GM21825 (cell line): ENCODE measurements around the gene CCDC6.
A peak's percentile ranks its signal among the peaks of the same experiment; 100 is the strongest.
"Not testable (repeated sequence)": the region's sequence is repeated elsewhere in the genome, so short reads cannot be mapped to it uniquely, and the experiment has no call there.

ENCODE experiments used
- ATAC-seq: cut with Tn5 transposase; IDR thresholded peaks from one replicate; pipeline ENCODE4 v1.9.1; 2021; ENCODE audit warnings: mild to moderate bottlenecking, moderate library complexity; ENCODE audit not compliant: unreplicated experiment

The CCDC6 gene

DNA sequence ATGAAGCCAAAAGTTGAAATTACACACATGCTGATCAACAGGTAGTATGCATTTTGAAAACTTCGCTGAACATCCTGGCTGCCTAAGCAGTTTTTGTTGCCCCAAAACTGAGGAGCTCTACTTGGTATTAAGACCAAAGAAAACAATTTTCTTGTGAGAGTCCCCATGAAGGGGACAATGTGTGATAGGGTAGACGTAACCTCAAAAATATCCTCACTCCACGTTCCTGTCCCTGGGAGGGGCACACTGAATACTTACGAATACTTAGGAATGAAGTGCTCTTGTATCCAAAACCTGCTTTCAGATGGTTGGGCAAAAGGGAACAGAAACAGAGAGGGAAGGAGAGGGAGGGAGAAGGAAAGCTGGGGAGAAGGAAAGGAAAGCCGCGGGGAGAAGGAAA lies 24.7 kb downstream of the CCDC6 start:
- no peak for ATAC-seq

DNA sequence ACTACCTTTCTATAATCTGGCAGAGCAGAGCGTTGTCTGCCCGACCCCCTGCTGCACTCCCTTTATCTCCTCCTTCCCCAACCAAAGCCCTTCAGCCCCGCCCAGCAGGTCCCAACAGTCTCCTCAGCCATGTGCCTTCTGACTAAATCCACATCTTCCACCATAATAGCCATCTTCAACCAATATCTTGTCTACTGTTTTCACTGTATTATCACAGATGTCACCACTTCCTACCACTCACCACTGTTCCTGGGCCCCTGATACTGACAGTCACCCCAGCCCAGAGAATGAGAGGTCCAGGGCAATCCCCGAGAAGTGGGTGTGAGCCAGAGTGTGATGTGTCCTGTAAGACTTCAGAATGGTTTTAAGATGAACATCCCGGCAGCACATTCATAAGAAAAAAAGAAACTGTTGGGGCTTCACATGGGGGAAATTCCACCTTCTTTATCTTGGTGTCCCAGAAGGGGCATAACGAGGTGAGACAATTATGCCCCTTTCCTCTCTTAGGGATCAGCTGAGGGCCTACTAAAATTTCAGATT lies 25.3 kb downstream of the CCDC6 start:
- ATAC-seq, result peak; percentile 67

DNA sequence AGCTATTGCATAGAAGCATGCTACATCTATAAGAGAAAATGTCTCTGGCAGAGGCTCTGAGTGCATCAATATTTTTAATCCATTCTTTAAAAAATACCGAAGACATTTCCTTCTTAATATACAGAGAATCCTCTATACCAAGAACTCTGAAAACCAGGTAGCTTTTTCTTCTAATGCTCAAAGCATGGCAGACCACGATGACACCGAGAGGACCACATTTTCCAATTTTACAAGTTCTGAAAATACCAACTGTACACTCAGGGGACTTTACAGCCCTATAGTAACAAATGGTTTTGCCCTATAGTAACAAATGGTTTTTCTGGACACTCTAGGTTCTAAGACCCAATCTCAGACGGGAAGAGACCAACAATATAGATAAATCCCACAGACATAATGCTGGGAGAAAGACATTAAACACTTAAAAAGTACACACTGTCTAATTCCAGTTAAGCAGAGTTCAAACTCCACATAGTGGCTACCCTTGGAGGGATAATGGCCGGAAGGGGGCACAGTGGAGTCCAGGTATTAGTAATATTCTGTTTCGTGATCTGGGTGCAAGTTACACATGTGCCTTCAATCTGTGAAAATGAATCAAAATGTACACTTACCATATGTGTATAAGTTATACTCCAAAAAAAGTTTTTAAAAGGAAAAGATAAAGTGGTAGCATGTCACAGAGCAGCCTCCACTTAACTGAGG lies 26.2 kb downstream of the CCDC6 start:
- ATAC-seq, result no peak

DNA sequence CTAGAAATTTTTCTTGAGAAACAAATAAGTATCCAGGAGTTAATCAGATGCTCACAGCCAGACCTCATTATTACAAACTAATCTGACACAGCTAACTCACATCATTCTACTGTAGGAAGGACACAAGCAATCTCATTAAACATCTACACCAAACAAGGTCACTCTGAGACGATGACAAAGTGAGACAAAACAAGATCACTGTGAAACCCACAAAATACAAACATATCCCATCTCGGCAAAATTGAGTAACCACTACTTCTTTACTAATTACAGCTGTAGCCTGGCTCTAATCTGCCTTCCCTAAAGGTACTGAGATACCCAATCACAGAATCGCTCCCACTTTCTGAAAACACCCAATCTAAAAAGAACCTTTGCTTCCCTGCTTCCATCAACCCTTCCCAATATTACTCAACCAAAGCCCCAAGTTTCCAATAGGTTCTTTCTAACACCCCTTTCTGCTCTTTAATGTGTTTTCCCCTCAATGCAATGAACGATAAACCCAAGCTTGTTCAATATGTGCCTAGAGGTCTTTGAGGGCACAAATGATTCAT lies 26.9 kb downstream of the CCDC6 start:
- ATAC-seq, result peak; percentile 33

DNA sequence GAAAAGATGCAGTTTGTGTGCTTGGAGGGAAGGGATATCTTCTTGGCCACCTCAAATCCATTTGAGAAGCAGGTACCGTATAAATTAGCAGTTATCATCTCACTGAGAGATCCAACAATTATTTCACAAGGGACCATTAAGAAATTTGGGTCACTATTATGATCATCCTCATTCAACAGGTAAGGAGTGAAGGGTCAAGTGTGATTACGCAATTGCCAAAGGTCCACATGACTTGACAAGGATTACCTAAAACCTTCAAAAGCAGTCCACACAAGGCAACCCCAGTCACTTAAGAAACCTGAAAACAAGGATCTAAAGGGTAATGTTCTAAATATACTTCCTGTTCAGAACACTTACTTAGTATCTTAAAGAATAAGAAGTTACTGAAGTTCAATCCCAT lies 27.4 kb downstream of the CCDC6 start:
- no peak for ATAC-seq

DNA sequence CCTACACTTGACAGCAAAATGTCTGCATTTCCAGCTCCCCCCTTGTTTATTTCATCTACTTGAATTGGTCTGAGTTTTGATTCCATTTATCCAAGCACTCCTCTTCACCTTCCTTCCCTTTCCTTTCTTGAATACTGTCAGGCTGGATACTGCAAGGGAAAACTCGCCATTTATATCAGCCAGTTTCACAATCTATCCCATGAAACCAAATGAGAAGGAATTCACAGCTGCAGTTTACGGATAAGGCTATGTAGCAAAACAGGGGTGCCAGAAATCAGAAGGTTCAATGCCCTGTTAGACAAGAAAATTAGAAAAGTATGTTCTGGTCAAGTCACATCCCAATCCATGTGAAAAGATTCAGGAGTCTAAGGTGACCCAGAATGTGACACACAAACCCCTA lies 28.1 kb downstream of the CCDC6 start:
- no peak for ATAC-seq

DNA sequence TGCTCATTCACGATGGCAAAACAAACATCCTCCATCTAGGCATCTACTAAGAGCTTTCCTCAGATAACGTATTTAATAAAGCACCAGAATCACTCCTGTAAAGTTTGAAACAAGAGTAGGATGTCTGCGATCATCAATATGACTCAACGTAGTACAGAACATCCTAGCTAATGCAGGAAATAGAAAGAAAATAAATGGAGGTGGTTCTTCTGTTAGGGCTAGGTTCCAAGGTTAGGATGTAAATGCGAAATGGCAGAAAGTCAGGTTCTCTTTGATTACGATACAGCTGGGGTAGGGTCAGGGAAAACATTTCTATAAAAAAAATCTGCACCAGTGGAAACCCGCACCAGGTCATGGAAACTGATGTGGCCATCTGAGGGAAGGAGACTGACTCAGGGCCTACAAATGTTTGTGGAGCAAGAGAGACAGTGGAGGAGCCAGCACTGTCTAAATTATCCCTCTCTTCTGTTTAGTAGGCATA lies 29.1 kb downstream of the CCDC6 start:
- no peak for ATAC-seq

DNA sequence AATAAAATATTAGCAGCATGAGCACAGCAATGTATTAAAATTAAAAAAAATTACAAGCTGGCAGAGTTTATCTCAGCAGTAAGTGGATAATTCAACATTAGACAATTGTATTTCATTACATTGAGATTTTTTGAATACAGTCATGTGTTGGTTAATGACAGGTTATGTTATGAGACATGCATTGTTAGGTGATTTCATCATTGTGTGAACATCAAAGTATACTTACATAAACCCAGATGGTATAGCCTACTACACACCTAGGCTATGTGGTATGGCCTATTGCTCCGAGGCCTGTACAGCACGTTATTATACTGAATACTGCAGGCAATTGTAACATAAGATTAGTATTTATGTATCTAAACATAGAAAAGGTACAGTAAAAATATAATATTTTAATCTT lies 29.7 kb downstream of the CCDC6 start:
- ATAC-seq, result no peak

DNA sequence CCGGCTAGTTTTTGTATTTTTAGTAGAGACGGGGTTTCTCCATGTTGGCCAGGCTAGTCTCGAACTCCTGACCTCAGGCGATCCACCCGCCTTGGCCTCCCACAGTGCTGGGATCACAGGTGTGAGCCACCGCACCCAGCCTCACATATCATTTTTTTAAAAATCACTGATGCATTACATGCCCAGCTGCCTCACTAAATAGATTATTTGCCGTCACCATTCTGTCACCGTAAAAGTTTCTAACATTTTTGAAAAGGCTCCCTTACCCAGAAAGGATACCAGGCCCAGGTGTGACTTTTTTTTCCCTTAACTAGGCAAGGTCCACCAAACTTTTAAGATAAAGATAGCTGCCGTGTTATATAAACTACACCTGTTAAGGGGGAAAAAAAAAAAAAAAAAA lies 30.1 kb downstream of the CCDC6 start:
- not testable (repeated sequence) for ATAC-seq

DNA sequence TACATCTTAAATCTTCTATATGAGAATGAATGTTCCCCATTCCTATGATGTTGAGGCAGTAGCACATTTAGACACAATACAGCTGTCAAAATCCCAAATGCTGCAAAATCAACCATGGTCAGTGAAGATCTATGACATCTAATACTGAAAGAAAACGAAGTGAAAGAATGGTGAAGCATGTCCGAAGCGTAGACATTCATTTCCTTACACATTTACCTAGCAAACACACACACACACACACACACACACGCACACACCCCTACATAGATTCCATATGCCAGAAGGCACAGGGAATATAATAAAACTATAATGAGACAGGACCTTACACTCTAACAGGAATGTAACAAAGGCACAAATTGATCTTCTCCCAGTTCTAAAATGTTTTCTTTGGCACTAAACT lies 32.5 kb downstream of the CCDC6 start:
- ATAC-seq, result no peak

DNA sequence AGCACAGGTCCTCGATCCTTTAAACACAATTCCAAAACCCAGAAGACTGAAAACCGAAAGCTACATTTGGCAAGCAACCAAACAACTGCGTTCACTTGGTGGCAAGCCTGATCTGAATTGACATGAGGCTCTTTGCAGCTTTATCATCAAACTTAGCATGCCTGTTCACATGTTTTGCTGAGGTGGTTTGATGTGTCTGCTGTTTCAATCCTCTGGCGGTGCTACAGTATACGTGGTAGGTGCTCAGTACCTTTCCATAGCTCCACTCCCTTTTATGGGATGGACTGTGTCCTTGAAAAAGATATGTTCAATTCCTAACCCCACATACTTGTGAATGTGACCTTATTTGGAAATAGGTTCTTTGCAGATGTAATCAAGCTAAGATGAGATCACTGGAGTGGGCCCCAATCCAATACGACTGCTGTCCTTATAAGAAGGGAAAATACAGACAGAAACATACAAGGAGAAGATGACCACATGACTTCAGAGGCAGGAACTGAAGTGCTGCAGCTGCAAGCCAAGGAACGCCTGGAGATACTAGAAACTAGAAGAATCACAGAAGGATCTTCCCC lies 33.4 kb downstream of the CCDC6 start:
- no peak for ATAC-seq

DNA sequence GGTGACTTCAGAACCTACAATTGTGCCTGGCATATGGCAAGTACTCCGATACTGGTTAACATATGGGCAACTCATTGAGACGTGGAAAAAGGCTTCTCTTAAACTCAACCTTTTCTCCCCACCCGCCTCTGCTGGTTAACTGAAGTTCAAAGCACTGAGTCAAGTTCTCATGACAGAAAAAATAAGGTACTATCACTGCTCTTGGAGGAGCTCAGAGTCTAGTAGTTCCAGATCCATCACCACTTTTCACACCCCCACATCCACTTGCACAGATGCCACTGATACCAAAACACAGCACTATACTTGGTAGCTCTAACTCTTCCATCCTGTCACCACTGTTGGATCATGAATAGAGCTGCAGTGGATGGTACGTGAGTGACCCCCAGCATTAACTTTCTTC lies 36.2 kb downstream of the CCDC6 start:
- ATAC-seq, result no peak

DNA sequence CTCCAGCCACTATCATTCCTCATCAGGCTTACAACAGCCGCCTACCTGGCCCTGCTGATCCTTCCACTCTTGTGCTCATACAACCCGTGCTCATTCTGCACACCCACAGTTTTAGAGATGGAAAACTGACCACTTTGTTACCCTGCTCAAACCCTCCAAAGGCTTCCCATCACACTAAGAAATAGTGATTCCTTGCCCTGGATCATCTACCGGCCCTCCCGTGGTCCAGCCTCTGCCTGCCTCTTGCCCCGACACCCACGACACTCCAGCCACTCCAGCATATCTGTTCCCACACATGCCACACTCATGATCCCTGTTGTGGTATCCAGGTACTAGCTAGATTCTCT lies 36.8 kb downstream of the CCDC6 start:
- ATAC-seq, result no peak

DNA sequence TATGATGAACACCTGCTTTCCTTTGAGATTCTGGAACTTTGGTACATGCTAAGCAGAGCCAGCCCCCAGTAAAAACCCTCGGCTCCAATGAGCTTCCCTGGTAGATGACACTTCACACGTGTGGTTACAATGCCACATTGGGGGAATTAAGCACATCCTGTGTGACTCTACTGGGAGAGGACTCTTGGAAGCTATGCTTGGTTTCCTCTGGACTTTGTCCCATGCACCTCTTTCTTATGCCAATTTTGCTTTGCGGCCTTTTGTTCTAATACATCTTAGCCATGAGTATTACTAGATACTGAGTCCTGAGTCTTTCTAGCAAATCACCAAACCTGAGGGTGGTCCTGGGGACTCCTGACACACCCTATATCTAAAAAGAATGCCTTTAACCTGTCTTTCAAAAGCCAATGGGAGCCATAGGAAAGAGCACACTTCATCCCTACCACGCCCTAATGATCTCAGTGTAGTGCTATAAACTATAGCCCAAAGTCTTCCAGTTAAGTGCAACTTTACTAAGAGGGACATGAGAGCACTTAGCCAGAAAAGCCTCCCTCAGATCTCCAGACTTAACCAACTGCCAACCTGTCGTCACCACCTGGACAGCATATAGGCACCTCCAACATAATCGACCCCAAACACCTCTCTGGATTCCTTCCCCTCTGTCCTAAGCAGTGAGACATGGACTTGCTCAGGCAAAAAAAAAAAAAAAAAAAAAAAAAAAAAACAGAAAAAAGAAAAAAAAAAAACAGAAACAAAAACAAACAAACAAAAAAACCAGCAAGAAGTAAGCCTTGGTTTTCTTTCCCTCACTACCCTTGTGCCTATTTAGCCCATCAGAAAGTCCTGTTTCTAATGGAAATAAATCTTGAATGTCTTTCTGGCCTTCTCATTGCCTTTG lies 37.4 kb downstream of the CCDC6 start:
- ATAC-seq, result no peak

DNA sequence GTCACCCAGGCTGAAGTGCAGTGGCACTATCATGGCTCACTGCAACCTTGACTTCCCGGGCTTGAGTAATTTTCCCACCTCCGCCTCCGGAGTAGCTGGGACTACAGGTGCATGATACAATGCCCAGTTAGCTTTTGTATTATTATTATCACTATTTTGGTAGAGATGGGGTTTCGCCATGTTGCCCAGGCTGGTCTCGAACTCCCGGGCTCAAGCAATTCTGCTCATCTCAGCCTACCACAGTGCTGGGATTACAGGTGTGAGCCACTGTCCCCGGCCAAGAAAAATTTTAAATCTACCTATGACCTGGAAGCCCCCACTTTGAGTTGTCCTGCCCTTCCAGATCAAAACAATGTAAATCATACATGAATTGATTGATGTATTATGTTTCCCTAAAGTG lies 38.8 kb downstream of the CCDC6 start:
- ATAC-seq, result no peak

DNA sequence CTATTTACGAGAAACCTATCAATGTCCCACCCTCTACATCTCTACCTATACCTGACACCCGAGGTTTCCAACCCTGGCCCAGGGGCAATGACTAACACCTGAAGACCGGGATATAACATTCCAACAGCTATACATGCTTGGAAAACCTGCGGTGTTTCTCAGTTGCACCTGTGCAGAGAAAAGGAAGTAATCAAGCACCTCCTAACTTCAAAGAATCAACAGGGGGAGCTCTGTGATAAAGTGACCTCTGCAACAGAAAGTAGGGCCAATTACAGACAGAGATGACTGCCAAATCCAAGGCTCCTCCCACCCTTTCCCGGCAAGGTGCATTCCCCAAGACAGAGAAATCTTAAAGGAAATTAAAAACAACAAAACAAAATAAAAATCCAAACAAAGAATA lies 41.3 kb downstream of the CCDC6 start:
- peak; percentile 71 for ATAC-seq

DNA sequence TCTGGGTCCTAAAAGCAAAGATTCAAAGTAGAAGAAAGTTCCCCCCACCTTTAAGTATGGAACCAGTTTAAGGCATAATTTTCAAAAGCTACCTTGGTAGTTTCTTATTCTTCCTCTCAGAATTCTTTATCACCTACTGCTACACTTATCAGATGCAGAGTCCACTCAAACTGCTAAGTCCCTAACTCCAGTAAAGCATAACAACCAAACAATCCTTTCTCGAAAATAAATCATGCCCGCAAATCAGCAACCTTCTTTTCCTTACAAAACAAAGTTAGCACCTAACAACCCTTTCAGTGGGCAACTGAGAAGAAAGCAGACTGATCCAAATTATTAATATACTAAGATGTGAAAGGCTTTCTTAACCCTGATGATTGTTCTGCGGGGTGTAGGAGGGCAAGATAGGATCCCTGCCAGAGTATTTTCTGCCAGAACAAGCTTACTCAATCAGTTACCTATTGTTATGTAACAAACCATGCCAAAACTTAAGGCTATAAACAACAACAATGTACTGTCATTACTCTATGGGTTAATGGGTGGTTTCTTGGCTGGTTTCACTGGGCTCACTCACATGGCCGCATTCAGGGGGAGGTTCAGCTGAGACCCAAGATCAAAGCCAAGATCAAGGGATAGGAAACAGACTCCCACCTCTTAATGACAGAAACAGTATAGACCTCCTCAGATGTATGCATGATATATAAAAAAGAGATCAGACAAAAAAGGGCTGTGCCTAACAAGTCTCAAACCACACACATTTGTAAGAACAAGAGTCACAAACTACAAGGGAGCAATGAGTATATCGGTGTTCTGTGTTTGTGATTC lies 42.0 kb downstream of the CCDC6 start:
- no peak for ATAC-seq

DNA sequence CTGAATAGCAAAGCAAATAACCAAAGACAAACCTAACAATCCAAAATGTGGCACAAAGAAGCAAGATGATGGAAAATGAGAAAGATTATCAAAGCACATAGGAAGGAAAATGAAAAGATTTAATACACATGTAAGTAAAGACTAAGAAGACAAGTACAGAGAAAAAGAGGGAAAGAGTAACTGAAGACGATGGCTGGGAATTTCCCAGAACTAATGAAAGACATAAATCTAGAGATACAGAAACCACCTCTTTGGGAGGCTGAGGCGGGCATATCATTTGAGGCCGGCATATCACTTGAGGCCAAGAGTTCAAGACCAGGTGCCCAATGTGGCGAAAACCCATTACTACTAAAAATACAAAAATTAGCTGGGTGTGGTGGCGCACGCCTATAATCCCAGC lies 46.8 kb downstream of the CCDC6 start:
- ATAC-seq, result no peak

DNA sequence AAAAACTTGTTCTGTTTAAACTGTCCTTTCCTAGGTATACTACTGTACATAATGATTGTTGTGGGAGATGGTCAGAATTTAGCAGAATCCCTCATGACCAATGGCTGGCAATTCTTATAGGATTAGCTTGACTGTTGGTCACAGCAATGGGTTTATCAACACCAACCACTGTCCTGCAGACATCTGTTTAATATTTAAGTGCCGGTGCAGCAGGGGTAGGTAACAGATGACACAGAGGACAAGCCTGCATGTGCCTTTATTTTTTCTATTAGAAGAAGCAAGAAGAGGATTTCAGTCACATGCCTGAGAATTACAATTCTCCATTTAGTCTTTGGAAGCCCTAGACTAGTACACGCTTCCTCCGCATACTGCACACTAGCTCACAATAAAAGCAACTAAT lies 48.4 kb downstream of the CCDC6 start:
- ATAC-seq, result no peak

DNA sequence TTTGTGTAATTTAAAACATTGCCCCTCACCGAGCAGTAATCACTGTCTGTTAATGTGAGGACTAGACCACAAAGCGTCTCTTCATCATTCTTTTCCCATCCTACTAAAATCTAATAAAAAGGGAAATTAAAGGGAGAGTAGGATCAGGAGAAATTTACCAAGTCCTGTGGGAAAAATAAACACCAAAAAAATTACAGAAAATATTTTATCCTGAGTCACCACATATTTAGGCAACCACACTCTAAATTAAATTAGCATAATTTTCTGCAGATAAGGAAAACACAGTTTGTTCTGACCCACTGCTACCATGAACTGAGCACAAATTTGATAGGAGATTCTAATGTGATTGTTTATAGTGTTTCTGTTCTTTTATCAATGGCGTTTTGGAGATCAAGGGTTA lies 49.3 kb downstream of the CCDC6 start:
- ATAC-seq, result no peak

DNA sequence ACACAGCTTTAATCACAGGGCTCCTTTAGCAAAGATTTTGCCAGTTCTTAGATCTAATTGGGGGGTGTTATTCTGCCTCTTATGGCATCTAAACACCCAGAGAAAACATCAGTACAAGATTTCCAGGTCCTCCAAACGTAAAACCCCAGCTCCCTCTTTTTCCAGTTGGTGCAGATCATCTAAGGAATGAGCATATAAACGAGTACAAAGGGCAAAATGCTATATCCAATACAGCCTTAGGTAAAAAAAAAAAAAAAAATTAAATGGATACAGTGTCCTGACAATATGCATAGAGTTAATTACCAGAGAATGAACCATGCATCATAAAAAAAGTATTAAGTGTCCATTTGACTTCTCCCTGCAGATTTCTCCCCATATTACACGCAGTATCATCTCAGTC lies 50.3 kb downstream of the CCDC6 start:
- ATAC-seq, result no peak
